GM12865 (cell line): ENCODE data around the gene STX10.
"Not testable (repeated sequence)": the region's sequence is repeated elsewhere in the genome, so short reads cannot be mapped to it uniquely, and the experiment has no call there.

ENCODE experiments used
- DNase-seq: peaks from one replicate; pipeline ENCODE4 v3.0.0; 2010; ENCODE audit warnings: low read depth
- H3K4me3 ChIP-seq: 2 replicates; pipeline ENCODE4 v1.5.1; 2011; ENCODE audit warnings: mild to moderate bottlenecking, low read depth, low read length, control low read depth
- CTCF ChIP-seq: IDR thresholded peaks from 2 replicates; pipeline ENCODE4 v1.5.1; 2011; ENCODE audit warnings: low read length, control low read depth, low read depth, inconsistent platforms; ENCODE audit not compliant: insufficient read depth; ENCODE audit errors: missing control alignments

STX10 gene

GRCh38 chr19:13181747-13182388 lies 31.7 kb upstream of the STX10 start:
- peak; percentile 38 for DNase-seq
- no peak overlapping the region for H3K4me3 ChIP-seq
- no peak for TF ChIP-seq CTCF

- DNase-seq, H3K4me3 ChIP-seq: not testable (repeated sequence)
Measured at GRCh38 chr19:13178291-13178690, 28.1 kb upstream of the STX10 start.

GRCh38 chr19:13177584-13177983 lies 27.4 kb upstream of the STX10 start:
- not testable (repeated sequence) for DNase-seq, H3K4me3 ChIP-seq

- no peak for TF ChIP-seq CTCF
- DNase-seq = no peak
- no peak overlapping the region for H3K4me3 ChIP-seq
Measured at GRCh38 chr19:13176345-13176744, 26.2 kb upstream of the STX10 start.

GRCh38 chr19:13173139-13173737 lies 23.1 kb upstream of the STX10 start:
- no peak overlapping the region for H3K4me3 ChIP-seq
- TF ChIP-seq CTCF = no peak
- no peak for DNase-seq

- TF ChIP-seq CTCF = no peak
- no peak overlapping the region for H3K4me3 ChIP-seq
Measured at GRCh38 chr19:13172346-13173138, 22.4 kb upstream of the STX10 start.

GRCh38 chr19:13171146-13171545 lies 21.0 kb upstream of the STX10 start:
- no peak for TF ChIP-seq CTCF
- H3K4me3 ChIP-seq = no peak overlapping the region
- no peak for DNase-seq

More at GRCh38 chr19:13172346-13173138, 22.4 kb upstream of the STX10 start:
- DNase-seq = no peak
